NT2/D1 (cell line): ENCODE measurements around the gene EXOC2.

Experiments used
- SUZ12 ChIP-seq: IDR thresholded peaks from 2 replicates; pipeline ENCODE4 v1.6.1; 2011; ENCODE audit not compliant: insufficient read length, insufficient read depth; ENCODE audit errors: extremely low read depth
- ZNF274 ChIP-seq: IDR thresholded peaks from 2 replicates; pipeline ENCODE4 v1.6.1; 2011; ENCODE audit warnings: mild to moderate bottlenecking, low read depth, low read length

GRCh38 chr6:527989-528673, 164.8 kb downstream of the EXOC2 start:
- TF ChIP-seq ZNF274 (no peak), SUZ12 (no peak)
